ENCODE results near the gene ZIC1.

DNA sequence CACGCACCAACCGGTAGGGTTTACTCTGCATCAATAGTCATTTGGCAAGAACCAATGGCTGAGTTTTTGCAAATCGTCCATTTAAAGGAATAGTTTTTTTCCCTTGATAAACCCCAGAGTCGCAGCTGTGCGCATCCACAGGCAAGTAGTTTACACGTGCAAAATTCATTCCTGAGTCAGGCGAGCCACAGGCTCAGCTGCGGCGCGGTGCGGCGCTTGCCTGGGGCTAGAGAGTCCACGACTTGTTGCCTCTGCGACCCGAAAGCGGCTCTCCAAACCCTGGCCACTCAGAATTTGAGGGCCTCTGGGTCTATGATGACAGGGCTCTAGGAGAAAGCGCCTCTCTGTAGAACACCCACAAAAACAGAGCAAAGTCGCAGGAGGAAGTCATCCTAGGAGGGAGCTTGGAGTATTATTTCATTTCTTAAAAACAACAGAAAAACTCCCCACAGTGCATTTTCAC lies 39.5 kb upstream of the ZIC1 start:
- TF ChIP-seq GATA2 (IDR thresholded peaks at IDR 0.05; ENCODE audit: low read depth, low read length): no peak
- no peak for TF ChIP-seq GATA3 (IDR thresholded peaks at IDR 0.05; ENCODE audit: low read depth, low read length)
